GM19238 (cell line): ENCODE measurements around the gene PTPN2.
A peak's percentile ranks its signal among the peaks of the same experiment; 100 is the strongest.
"Not testable (repeated sequence)": the region's sequence is repeated elsewhere in the genome, so short reads cannot be mapped to it uniquely, and the experiment has no call there.

ENCODE experiments used
- DNase-seq: peaks from one replicate; pipeline ENCODE4 v3.0.0; 2011; ENCODE audit warnings: low spot score; ENCODE audit not compliant: insufficient read length

Gene PTPN2

GRCh38 chr18:12774982-12775381 is 109.1 kb downstream of the PTPN2 start:
- DNase-seq = no peak

- DNase-seq = no peak
Observed at GRCh38 chr18:12773369-12773768, 110.7 kb downstream of the PTPN2 start.

- DNase-seq = no peak
Observed at GRCh38 chr18:12772111-12772510, 111.9 kb downstream of the PTPN2 start.

- DNase-seq = no peak
Observed at GRCh38 chr18:12770469-12771219, 113.4 kb downstream of the PTPN2 start.

- no peak for DNase-seq
Observed at GRCh38 chr18:12769644-12770440, 114.2 kb downstream of the PTPN2 start.

GRCh38 chr18:12769136-12769535 is 114.9 kb downstream of the PTPN2 start:
- DNase-seq = no peak

GRCh38 chr18:12768625-12769024 is 115.4 kb downstream of the PTPN2 start:
- no peak for DNase-seq

- DNase-seq = no peak
Observed at GRCh38 chr18:12767580-12768155, 116.4 kb downstream of the PTPN2 start.

- DNase-seq = no peak
Observed at GRCh38 chr18:12766986-12767433, 117.0 kb downstream of the PTPN2 start.

- DNase-seq = no peak
Observed at GRCh38 chr18:12765586-12765985, 118.5 kb downstream of the PTPN2 start.

GRCh38 chr18:12765126-12765525 is 118.9 kb downstream of the PTPN2 start:
- no peak for DNase-seq

- DNase-seq = not testable (repeated sequence)
Observed at GRCh38 chr18:12758566-12758965, 125.5 kb downstream of the PTPN2 start.

- DNase-seq = not testable (repeated sequence)
Observed at GRCh38 chr18:12756619-12757239, 127.3 kb downstream of the PTPN2 start.

GRCh38 chr18:12755606-12756005 is 128.4 kb downstream of the PTPN2 start:
- DNase-seq = not testable (repeated sequence)

GRCh38 chr18:12754511-12754910 is 129.5 kb downstream of the PTPN2 start:
- no peak for DNase-seq

- DNase-seq = no peak
Observed at GRCh38 chr18:12751891-12752290, 132.1 kb downstream of the PTPN2 start.

- DNase-seq = no peak
Observed at GRCh38 chr18:12751503-12751884, 132.5 kb downstream of the PTPN2 start.

GRCh38 chr18:12750715-12751502 is 133.1 kb downstream of the PTPN2 start:
- no peak for DNase-seq

GRCh38 chr18:12750076-12750714 is 133.8 kb downstream of the PTPN2 start:
- DNase-seq = peak; percentile 21

- no peak for DNase-seq
Observed at GRCh38 chr18:12749121-12749520, 134.9 kb downstream of the PTPN2 start.
